DND-41 (cell line): ENCODE measurements around the gene PNKD.
A peak's percentile ranks its signal among the peaks of the same experiment; 100 is the strongest.

Source experiments
- ATAC-seq: fragments of 200-7000 bp; cut with Tn5 transposase; 3 replicates; pipeline ENCODE4 v1.9.1; 2021; ENCODE audit warnings: low read depth; ENCODE audit not compliant: insufficient read depth
- DNase-seq: peaks from one replicate; pipeline ENCODE4 v3.0.0-alpha.2; 2020
- H2AFZ ChIP-seq: 2 replicates; pipeline ENCODE4 v1.6.0; 2012; ENCODE audit warnings: low read depth, low read length
- H3K27ac ChIP-seq: 2 replicates; pipeline ENCODE4 v1.5.1; 2012; ENCODE audit warnings: low read length, inconsistent platforms
- H3K27me3 ChIP-seq: fragments of 200-600 bp; sonication (generic); 2 replicates; pipeline ENCODE4 v1.6.0; 2012; ENCODE audit warnings: low read length, mild to moderate bottlenecking, inconsistent platforms; ENCODE audit not compliant: insufficient read depth, poor library complexity
- H3K36me3 ChIP-seq: 2 replicates; pipeline ENCODE4 v1.5.1; 2012; ENCODE audit warnings: low read length, inconsistent platforms; ENCODE audit not compliant: insufficient read depth
- H3K4me1 ChIP-seq: 2 replicates; pipeline ENCODE4 v1.5.1; 2012; ENCODE audit warnings: mild to moderate bottlenecking, low read length; ENCODE audit not compliant: insufficient read depth
- H3K4me2 ChIP-seq: 2 replicates; pipeline ENCODE4 v1.6.0; 2012; ENCODE audit warnings: mild to moderate bottlenecking, moderate library complexity, low read length, inconsistent platforms; ENCODE audit not compliant: insufficient read depth
- H3K4me3 ChIP-seq, 2 experiments: fragments of 200-600 bp in 1 of 2; shearing (Covaris generic) in 1 of 2; 2 replicates each; pipeline ENCODE4 v1.5.1; 2012 to 2016; ENCODE audit warnings: inconsistent platforms in 2 of 2, low read length in 2 of 2, mild to moderate bottlenecking in 2 of 2, low read depth in 1 of 2, moderate library complexity in 1 of 2
- H3K79me2 ChIP-seq: 2 replicates; pipeline ENCODE4 v1.6.0; 2012; ENCODE audit warnings: low read length, inconsistent platforms; ENCODE audit not compliant: insufficient read depth
- H3K9ac ChIP-seq: 2 replicates; pipeline ENCODE4 v1.6.0; 2012; ENCODE audit warnings: low read depth, mild to moderate bottlenecking, inconsistent platforms, low read length, moderate library complexity
- H3K9me3 ChIP-seq: 2 replicates; pipeline ENCODE4 v1.5.1; 2012; ENCODE audit warnings: low read length, moderate library complexity, mild to moderate bottlenecking, inconsistent platforms; ENCODE audit not compliant: insufficient read depth, severe bottlenecking
- H4K20me1 ChIP-seq: 2 replicates; pipeline ENCODE4 v1.6.0; 2012; ENCODE audit warnings: low read length; ENCODE audit not compliant: insufficient read depth
- CTCF ChIP-seq: IDR thresholded peaks from 2 replicates; pipeline ENCODE4 v1.5.1; 2012; ENCODE audit warnings: borderline replicate concordance, low read length, moderate library complexity, mild to moderate bottlenecking; ENCODE audit not compliant: poor library complexity, severe bottlenecking; ENCODE audit errors: extremely low read depth
- EZH2 ChIP-seq: IDR thresholded peaks from 3 replicates; pipeline ENCODE4 v1.6.1; 2012; ENCODE audit warnings: borderline replicate concordance, low read depth, mild to moderate bottlenecking, moderate library complexity, low read length, inconsistent platforms; ENCODE audit not compliant: severe bottlenecking

The PNKD gene

DNA sequence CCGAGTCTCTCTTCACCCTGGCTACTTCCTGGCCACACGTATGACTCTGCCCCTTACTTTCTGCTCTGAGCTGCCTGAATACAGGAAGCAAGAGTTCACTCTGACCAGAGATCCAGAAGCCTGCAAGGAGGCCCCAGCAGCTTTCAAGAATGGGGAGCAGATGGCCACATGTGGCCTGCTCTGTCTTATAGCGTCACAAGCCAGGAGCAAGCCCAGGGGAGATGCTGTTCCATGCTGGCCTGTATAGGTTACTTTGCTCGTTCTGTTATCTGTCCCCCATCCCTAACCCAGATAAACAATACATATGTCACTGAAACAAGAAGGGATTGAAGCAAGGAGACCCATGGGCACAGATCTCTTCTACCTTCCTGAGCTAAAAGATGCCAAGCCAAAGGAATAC lies 4.3 kb downstream of the PNKD start:
- Histone ChIP-seq H3K4me2 (no peak overlapping the region), H3K36me3 (peaks cover 59% of the 10 kb centered on the region), H3K9me3 (no peaks in the 10 kb centered on the region), H3K27me3 (no peaks in the 10 kb centered on the region), H3K9ac (no peak overlapping the region), H4K20me1 (peaks cover 3% of the 10 kb centered on the region; the same call in 1 of the 2 replicates), H3K4me3 (no peak overlapping the region), H3K4me1 (peaks cover 23% of the 10 kb centered on the region), H3K79me2 (peaks cover 27% of the 10 kb centered on the region), H3K27ac (no peak overlapping the region), H2AFZ (no peak overlapping the region)
- TF ChIP-seq EZH2 (no peak), CTCF (no peak)
- no peak for ATAC-seq
- no peak for DNase-seq

DNA sequence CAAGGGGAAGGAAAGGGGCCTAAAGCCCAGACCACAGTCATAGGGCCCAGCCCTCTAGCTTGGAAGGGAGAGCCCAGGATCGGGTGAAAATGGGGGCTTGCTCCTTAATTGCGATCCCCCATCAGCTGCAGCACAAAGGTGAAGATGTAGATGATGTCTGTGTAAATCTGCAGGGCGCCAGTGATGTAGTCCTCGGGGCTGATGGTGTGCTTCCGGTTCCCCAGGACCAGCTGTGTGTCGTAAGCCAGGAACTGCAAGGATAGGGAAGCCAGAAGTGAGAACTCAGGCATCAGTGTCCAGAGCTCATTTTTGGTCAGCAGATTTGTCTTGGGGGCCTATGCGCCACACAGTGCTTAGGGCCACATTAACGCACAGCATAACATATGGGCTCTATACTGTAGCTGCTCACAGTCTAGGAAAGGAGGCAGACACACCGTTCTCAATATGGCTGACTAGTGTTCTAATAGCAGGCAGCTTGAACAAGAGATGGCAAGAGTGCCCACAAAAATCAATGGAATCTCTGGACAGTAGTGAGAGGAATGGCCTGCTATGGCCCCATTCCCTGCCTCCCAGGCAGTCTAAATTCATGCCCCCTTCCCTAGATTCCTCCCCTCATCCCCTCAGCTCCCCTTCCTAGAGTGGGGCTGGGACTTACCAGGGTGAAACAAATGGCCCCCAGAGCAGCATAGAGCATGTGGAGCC lies 5.2 kb downstream of the PNKD start:
- no peak overlapping the region for H3K4me3 ChIP-seq
- no peak overlapping the region for H3K4me2 ChIP-seq
- H3K4me1 ChIP-seq: peaks cover 23% of the 10 kb centered on the region
- H3K79me2 ChIP-seq: peaks cover 21% of the 10 kb centered on the region
- no peak overlapping the region for H2AFZ ChIP-seq
- no peak overlapping the region for H3K27ac ChIP-seq
- ATAC-seq (no peak), DNase-seq (no peak)
- TF ChIP-seq EZH2 (no peak), CTCF (no peak)
- peaks cover 3% of the 10 kb centered on the region; the same call in 1 of the 2 replicates for H4K20me1 ChIP-seq
- peaks cover 59% of the 10 kb centered on the region for H3K36me3 ChIP-seq
- H3K9ac ChIP-seq: no peak overlapping the region
- H3K27me3 ChIP-seq: no peaks in the 10 kb centered on the region
- H3K9me3 ChIP-seq: no peaks in the 10 kb centered on the region

GRCh38 chr2:218276986-218277755 lies 6.9 kb downstream of the PNKD start:
- Histone ChIP-seq H3K27ac (no peak overlapping the region), H2AFZ (no peak overlapping the region), H3K4me2 (no peak overlapping the region), H3K36me3 (peaks cover 55% of the 10 kb centered on the region), H3K27me3 (no peaks in the 10 kb centered on the region), H3K4me1 (peaks cover 10% of the 10 kb centered on the region), H3K79me2 (peaks cover 5% of the 10 kb centered on the region), H4K20me1 (peaks cover under 1% of the 10 kb centered on the region; the same call in 1 of the 2 replicates), H3K9ac (no peak overlapping the region), H3K4me3 (no peak overlapping the region), H3K9me3 (no peaks in the 10 kb centered on the region)
- no peak for DNase-seq
- TF ChIP-seq CTCF: peak; percentile 19
- no peak for TF ChIP-seq EZH2
- ATAC-seq: no peak
